OCI-LY7 (cell line): ENCODE measurements around the gene EVI5. TPM values are rescaled to one million over a fixed set of nuclear protein-coding genes. Genes with fewer than 3 reads are reported as not detected.

Experiments used
- BruUV-seq: library from RNA; stranded (reverse); fragments of 400-500 nt; replicated peaks from 2 replicates; lab custom pipeline; 2021; lab: Mats Ljungman, UMichigan
- CTCF ChIA-PET: fragments of 300-600 bp; sonication (Branson Sonifier 250); formaldehyde crosslinking; loops from one replicate; lab custom pipeline; 2022; ENCODE audit warnings: antibody characterized with exemption; ENCODE audit not compliant: unreplicated experiment; lab: Charles Lee
- POLR2A ChIA-PET: fragments of 300-600 bp; sonication (Branson Sonifier 250); formaldehyde crosslinking; loops from one replicate; lab custom pipeline; 2022; ENCODE audit warnings: antibody characterized with exemption; lab: Charles Lee
- DNase-seq: peaks from one replicate; pipeline ENCODE4 v3.0.0-alpha.2; 2015; ENCODE audit warnings: low spot score
- H2AFZ ChIP-seq: fragments of 200-600 bp; sonication (generic), shearing (Covaris generic); 2 replicates; pipeline ENCODE4 v1.6.1; 2014; ENCODE audit warnings: mild to moderate bottlenecking, antibody characterized with exemption, low read length, moderate library complexity
- H3K27ac ChIP-seq: fragments of 200-600 bp; sonication (generic); 2 replicates; pipeline ENCODE4 v1.5.1; 2014; ENCODE audit warnings: mixed run types, low read depth, mild to moderate bottlenecking, moderate library complexity, low read length, inconsistent platforms; ENCODE audit not compliant: poor library complexity, severe bottlenecking
- H3K36me3 ChIP-seq: fragments of 200-600 bp; sonication (generic); 2 replicates; pipeline ENCODE4 v1.6.1; 2014; ENCODE audit warnings: mild to moderate bottlenecking, antibody characterized with exemption, low read length, moderate library complexity, mixed read lengths; ENCODE audit not compliant: insufficient read depth
- H3K4me1 ChIP-seq: fragments of 200-600 bp; sonication (generic); 2 replicates; pipeline ENCODE4 v1.5.1; 2014; ENCODE audit warnings: mild to moderate bottlenecking, low read length; ENCODE audit not compliant: insufficient read depth, poor library complexity, severe bottlenecking
- H3K4me2 ChIP-seq: fragments of 200-600 bp; sonication (generic); 2 replicates; pipeline ENCODE4 v1.6.1; 2014; ENCODE audit warnings: mild to moderate bottlenecking, low read length
- H3K4me3 ChIP-seq: fragments of 200-600 bp; sonication (generic); 2 replicates; pipeline ENCODE4 v1.5.1; 2014; ENCODE audit warnings: mild to moderate bottlenecking, low read depth, low read length; ENCODE audit not compliant: poor library complexity, severe bottlenecking
- H3K79me2 ChIP-seq: fragments of 200-600 bp; sonication (generic); 2 replicates; pipeline ENCODE4 v1.6.1; 2016; ENCODE audit warnings: low read depth, mild to moderate bottlenecking, low read length, moderate library complexity, mixed read lengths; ENCODE audit not compliant: insufficient read depth
- H3K9me2 ChIP-seq: fragments of 200-600 bp; sonication (generic); 2 replicates; pipeline ENCODE4 v1.6.1; 2016; ENCODE audit warnings: mild to moderate bottlenecking, low read length, mixed read lengths; ENCODE audit not compliant: insufficient read depth
- H3K9me3 ChIP-seq: fragments of 200-600 bp; sonication (generic); 2 replicates; pipeline ENCODE4 v1.6.1; 2014; ENCODE audit warnings: mild to moderate bottlenecking, mixed run types, low read length, mixed read lengths
- H4K20me1 ChIP-seq: fragments of 200-600 bp; sonication (generic); 2 replicates; pipeline ENCODE4 v1.6.1; 2014; ENCODE audit warnings: mild to moderate bottlenecking, antibody characterized with exemption, low read length, moderate library complexity, mixed read lengths; ENCODE audit not compliant: insufficient read depth
- EZH2phosphoT487 ChIP-seq: fragments of 200-600 bp; sonication (generic); IDR thresholded peaks from 2 replicates; pipeline ENCODE4 v1.6.1; 2018; ENCODE audit warnings: low read depth, borderline replicate concordance, mild to moderate bottlenecking, mixed run types, antibody characterized with exemption, low read length, moderate library complexity, mixed read lengths
- intact Hi-C: fragments of 100-400 bp; cut with micrococcal nuclease; formaldehyde crosslinking; loops from one replicate; pipeline ENCODE4 v1.10.0; 2022; ENCODE audit not compliant: unreplicated experiment
- total RNA-seq, 2 experiments: library from RNA; depleted of rRNA in 1 of 2; stranded (reverse); fragments of >200 nt in 1 of 2; shearing (Covaris generic) in 1 of 2; gene quantifications; 2 replicates each; pipeline ENCODE4 v1.2.3, GENCODE V29; 2014 to 2022
- TF ChIP-seq, protein P1 (sequence below): fragments of 200-600 bp; sonication (generic); conservative IDR thresholded peaks from 2 replicates; pipeline ENCODE4 v1.5.1; 2014; ENCODE audit warnings: mild to moderate bottlenecking, antibody characterized with exemption, low read length, moderate library complexity, mixed read lengths

The EVI5 gene
- total RNA-seq, 2 experiments from 2014 or later = 15.1 to 27.8 TPM

DNA sequence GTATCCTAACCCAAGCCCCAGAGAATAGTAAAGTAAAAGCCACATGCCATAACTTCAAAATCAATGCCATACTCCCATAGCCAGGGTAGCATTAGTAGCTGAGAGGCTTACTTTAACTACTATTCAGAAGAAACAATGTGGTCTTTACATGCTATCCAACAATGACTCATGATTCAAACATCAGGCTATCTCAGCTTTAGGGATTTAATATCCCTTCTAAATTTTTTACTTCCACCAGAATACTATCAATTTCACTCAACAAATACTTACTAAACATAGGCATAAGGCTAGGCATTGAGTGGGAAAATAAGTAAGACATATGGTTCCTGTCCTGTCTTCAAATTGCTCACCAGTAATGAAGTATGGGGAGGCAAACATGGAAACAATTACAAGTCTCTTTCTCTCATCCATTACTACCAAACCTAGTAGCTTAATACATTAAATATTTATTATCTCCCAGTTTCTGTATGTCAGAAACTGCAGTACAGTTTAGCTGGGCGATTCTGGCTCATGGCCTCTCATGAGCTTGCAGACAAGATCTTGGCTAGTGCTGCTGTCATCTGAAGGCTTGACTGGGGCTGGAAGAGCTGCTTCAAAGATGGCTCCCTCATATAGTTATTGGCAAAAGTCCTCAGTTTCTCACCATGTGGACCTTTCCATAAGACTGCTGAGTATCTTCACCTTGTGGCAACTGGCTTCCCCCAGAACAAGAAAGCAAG is 30.7 kb downstream of the EVI5 start:
- no peak overlapping the region for H3K4me3 ChIP-seq
- no peaks in the 10 kb centered on the region for H3K9me2 ChIP-seq
- ChIA-PET POLR2A (interaction anchor here (0.5 to 1.8 kb wide), 5 partner anchors 13 to 446 kb away, joined by 3 to 6 read pairs (median 3); no protein-coding TSS in a partner anchor), CTCF (interaction anchor here (1.0 kb wide), 1 partner anchor 15 kb away, joined by 3 read pairs; no protein-coding TSS in a partner anchor)
- H3K27ac ChIP-seq = no peak overlapping the region
- BruUV-seq = no TSS peak
- no peaks in the 10 kb centered on the region; the same call in 1 of the 2 replicates for H3K79me2 ChIP-seq
- H3K9me3 ChIP-seq = no peaks in the 10 kb centered on the region
- no peak overlapping the region for H3K4me2 ChIP-seq
- no peaks in the 10 kb centered on the region for H3K4me1 ChIP-seq
- H4K20me1 ChIP-seq = no peaks in the 10 kb centered on the region
- H3K36me3 ChIP-seq = no peaks in the 10 kb centered on the region
- TF ChIP-seq, protein P1, sequence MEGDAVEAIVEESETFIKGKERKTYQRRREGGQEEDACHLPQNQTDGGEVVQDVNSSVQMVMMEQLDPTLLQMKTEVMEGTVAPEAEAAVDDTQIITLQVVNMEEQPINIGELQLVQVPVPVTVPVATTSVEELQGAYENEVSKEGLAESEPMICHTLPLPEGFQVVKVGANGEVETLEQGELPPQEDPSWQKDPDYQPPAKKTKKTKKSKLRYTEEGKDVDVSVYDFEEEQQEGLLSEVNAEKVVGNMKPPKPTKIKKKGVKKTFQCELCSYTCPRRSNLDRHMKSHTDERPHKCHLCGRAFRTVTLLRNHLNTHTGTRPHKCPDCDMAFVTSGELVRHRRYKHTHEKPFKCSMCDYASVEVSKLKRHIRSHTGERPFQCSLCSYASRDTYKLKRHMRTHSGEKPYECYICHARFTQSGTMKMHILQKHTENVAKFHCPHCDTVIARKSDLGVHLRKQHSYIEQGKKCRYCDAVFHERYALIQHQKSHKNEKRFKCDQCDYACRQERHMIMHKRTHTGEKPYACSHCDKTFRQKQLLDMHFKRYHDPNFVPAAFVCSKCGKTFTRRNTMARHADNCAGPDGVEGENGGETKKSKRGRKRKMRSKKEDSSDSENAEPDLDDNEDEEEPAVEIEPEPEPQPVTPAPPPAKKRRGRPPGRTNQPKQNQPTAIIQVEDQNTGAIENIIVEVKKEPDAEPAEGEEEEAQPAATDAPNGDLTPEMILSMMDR = no peak
- TF ChIP-seq EZH2phosphoT487 = no peak
- no peak overlapping the region for H2AFZ ChIP-seq
- intact Hi-C loops = no loop called here
- no peak for DNase-seq

- Histone ChIP-seq H3K36me3 (no peaks in the 10 kb centered on the region), H2AFZ (no peak overlapping the region), H3K79me2 (no peaks in the 10 kb centered on the region; the same call in 1 of the 2 replicates), H3K4me2 (no peak overlapping the region), H3K4me3 (no peak overlapping the region), H4K20me1 (no peaks in the 10 kb centered on the region; the same call in 1 of the 2 replicates), H3K9me2 (no peaks in the 10 kb centered on the region), H3K9me3 (no peaks in the 10 kb centered on the region), H3K4me1 (no peaks in the 10 kb centered on the region), H3K27ac (no peak overlapping the region)
- ChIA-PET POLR2A (interaction anchor here (0.6 to 1.2 kb wide), 2 partner anchors 66 to 176 kb away, joined by 3 read pairs; no protein-coding TSS in a partner anchor), CTCF (no interaction called here)
- intact Hi-C loops = no loop called here
- no peak for DNase-seq
- BruUV-seq = no TSS peak
- TF ChIP-seq, protein P1 = no peak
- TF ChIP-seq EZH2phosphoT487 = no peak
Measured at GRCh38 chr1:92752719-92753118, 32.2 kb downstream of the EVI5 start.
